PC-3 (cell line): Measurements from ENCODE around the gene PANK4. TPM values are rescaled to one million over a fixed set of nuclear protein-coding genes. Genes with fewer than 3 reads are reported as not detected.
A peak's percentile ranks its signal among the peaks of the same experiment; 100 is the strongest.

Experiments used
- ATAC-seq: fragments of 200-7000 bp; cut with Tn5 transposase; 2 replicates; pipeline ENCODE4 v1.9.1; 2020; ENCODE audit warnings: mild to moderate bottlenecking, moderate library complexity
- BruUV-seq: library from RNA; stranded (reverse); fragments of 400-500 nt; replicated peaks from 2 replicates; lab custom pipeline; 2021; lab: Mats Ljungman, UMichigan
- CTCF ChIA-PET: fragments of 300-600 bp; sonication (Branson Sonifier 250); formaldehyde crosslinking; loops from one replicate; lab custom pipeline; 2022; ENCODE audit warnings: antibody characterized with exemption; lab: Charles Lee
- POLR2A ChIA-PET: fragments of 300-600 bp; sonication (Branson Sonifier 250); formaldehyde crosslinking; loops from one replicate; lab custom pipeline; 2022; ENCODE audit warnings: antibody characterized with exemption; ENCODE audit not compliant: unreplicated experiment; lab: Charles Lee
- DNase-seq: peaks from one replicate; pipeline ENCODE4 v3.0.0-alpha.2; 2015
- H2AFZ ChIP-seq: fragments of 300-600 bp; sonication (generic); 2 replicates; pipeline ENCODE4 v1.6.0; 2016; ENCODE audit warnings: antibody characterized with exemption, low read length
- H3F3A ChIP-seq: fragments of 300-600 bp; sonication (generic); one replicate; pipeline ENCODE4 v1.6.0; 2017; ENCODE audit warnings: antibody characterized with exemption, low read length, control low read depth, mild to moderate bottlenecking; ENCODE audit not compliant: unreplicated experiment
- H3K27ac ChIP-seq: fragments of 300-600 bp; sonication (generic); 2 replicates; pipeline ENCODE4 v1.5.1; 2016; ENCODE audit warnings: mild to moderate bottlenecking, low read length
- H3K27me3 ChIP-seq: fragments of 300-600 bp; sonication (generic); 2 replicates; pipeline ENCODE4 v1.6.1; 2016; ENCODE audit warnings: low read length, mixed read lengths
- H3K36me3 ChIP-seq: fragments of 300-600 bp; sonication (generic); 2 replicates; pipeline ENCODE4 v1.6.1; 2016; ENCODE audit warnings: low read depth, mixed run types, low read length, mixed read lengths
- H3K4me1 ChIP-seq: fragments of 300-600 bp; sonication (generic); 2 replicates; pipeline ENCODE4 v1.5.1; 2016; ENCODE audit warnings: low read length; ENCODE audit not compliant: insufficient read depth
- H3K4me2 ChIP-seq: fragments of 300-600 bp; sonication (generic); 2 replicates; pipeline ENCODE4 v1.6.0; 2016; ENCODE audit warnings: low read length
- H3K4me3 ChIP-seq: fragments of 300-600 bp; sonication (generic); 2 replicates; pipeline ENCODE4 v1.5.1; 2016; ENCODE audit warnings: mild to moderate bottlenecking, low read length, mixed read lengths
- H3K79me2 ChIP-seq: fragments of 300-600 bp; sonication (generic); 2 replicates; pipeline ENCODE4 v1.6.1; 2017; ENCODE audit warnings: low read length, mixed read lengths
- H3K9ac ChIP-seq: fragments of 300-600 bp; sonication (generic); 2 replicates; pipeline ENCODE4 v1.6.0; 2016; ENCODE audit warnings: mild to moderate bottlenecking, low read length
- H3K9me2 ChIP-seq: fragments of 300-600 bp; sonication (generic); replicated peaks from 2 replicates; pipeline ENCODE4 v1.6.1; 2016; ENCODE audit warnings: mixed run types, low read length, mixed read lengths
- H3K9me3 ChIP-seq: fragments of 300-600 bp; sonication (generic); 2 replicates; pipeline ENCODE4 v1.6.1; 2016; ENCODE audit warnings: low read length, mixed read lengths
- H4K20me1 ChIP-seq: fragments of 300-600 bp; sonication (generic); 2 replicates; pipeline ENCODE4 v1.6.1; 2016; ENCODE audit warnings: low read length, mixed read lengths
- EZH2 ChIP-seq: fragments of 300-600 bp; sonication (generic); IDR thresholded peaks from one replicate; pipeline ENCODE4 v1.6.1; 2017; ENCODE audit warnings: antibody characterized with exemption, mild to moderate bottlenecking, low read length; ENCODE audit not compliant: unreplicated experiment
- EZH2phosphoT487 ChIP-seq: fragments of 300-600 bp; sonication (generic); IDR thresholded peaks from 2 replicates; pipeline ENCODE4 v1.6.1; 2018; ENCODE audit warnings: mild to moderate bottlenecking, antibody characterized with exemption, low read length, borderline replicate concordance
- intact Hi-C: fragments of 100-400 bp; cut with micrococcal nuclease; formaldehyde crosslinking; loops from 2 replicates; pipeline ENCODE4 v1.9.0; 2023
- total RNA-seq: library from RNA; depleted of rRNA; stranded (reverse); fragments of >200 nt; gene quantifications from 2 replicates; pipeline ENCODE4 v1.2.3, GENCODE V29; 2014
- TF ChIP-seq, protein P1 (sequence below): fragments of 300-600 bp; sonication (generic); conservative IDR thresholded peaks from 2 replicates; pipeline ENCODE4 v1.5.1; 2017; ENCODE audit warnings: antibody characterized with exemption, low read depth, mild to moderate bottlenecking, low read length

The PANK4 gene
- total RNA-seq, 1 experiment from 2014 or later = 69.4 TPM

DNA sequence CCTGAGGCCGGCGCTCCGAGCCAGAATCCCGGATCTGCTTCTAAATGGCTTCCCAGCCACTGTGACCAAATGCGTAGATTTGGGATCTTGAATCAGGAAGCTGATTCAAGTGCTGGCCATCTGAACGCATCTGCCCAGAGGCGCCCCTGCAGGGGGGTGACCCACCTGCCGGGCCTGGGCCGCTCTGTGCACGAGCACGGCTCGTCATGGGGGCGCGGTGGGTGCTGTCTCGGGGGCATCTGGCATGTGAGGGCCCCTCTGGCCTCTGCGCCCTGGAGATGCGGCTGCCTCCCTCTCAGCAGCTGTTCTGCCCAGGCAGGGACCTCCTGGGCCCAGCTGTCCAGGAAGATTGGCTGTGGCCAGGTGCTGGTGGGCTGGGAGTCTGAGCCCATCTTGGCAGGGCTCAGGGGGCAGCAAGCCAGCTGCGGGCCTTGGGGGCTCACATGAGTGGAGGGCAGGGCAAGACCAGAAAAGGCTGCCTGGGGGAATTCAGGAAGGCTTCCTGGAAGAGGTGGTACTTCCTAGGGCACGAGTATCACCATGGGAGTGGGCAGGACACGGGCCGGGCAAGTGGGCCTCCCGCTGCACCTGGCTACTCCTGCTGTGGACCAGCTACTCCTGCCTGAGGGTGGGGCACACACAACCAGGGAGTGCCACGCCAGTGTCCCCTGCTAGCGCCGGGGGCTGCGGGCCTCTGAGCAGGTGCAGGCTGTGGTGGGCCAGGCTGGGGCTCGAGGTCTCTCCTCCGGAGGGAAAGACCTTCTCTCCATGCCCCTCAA is 25.2 kb downstream of the PANK4 start:
- Histone ChIP-seq H3K27me3 (no peaks in the 10 kb centered on the region), H3K36me3 (no peaks in the 10 kb centered on the region), H3K79me2 (no peaks in the 10 kb centered on the region), H2AFZ (no peak overlapping the region), H3K4me1 (peaks cover 10% of the 10 kb centered on the region), H4K20me1 (no peaks in the 10 kb centered on the region), H3K9ac (no peak overlapping the region), H3K4me3 (no peak overlapping the region), H3K9me3 (no peaks in the 10 kb centered on the region), H3K27ac (no peak overlapping the region), H3F3A (no peaks in the 10 kb centered on the region), H3K9me2 (no peaks in the 10 kb centered on the region), H3K4me2 (no peak overlapping the region)
- no TSS peak for BruUV-seq
- TF ChIP-seq EZH2 (no peak), EZH2phosphoT487 (no peak)
- TF ChIP-seq, protein P1, sequence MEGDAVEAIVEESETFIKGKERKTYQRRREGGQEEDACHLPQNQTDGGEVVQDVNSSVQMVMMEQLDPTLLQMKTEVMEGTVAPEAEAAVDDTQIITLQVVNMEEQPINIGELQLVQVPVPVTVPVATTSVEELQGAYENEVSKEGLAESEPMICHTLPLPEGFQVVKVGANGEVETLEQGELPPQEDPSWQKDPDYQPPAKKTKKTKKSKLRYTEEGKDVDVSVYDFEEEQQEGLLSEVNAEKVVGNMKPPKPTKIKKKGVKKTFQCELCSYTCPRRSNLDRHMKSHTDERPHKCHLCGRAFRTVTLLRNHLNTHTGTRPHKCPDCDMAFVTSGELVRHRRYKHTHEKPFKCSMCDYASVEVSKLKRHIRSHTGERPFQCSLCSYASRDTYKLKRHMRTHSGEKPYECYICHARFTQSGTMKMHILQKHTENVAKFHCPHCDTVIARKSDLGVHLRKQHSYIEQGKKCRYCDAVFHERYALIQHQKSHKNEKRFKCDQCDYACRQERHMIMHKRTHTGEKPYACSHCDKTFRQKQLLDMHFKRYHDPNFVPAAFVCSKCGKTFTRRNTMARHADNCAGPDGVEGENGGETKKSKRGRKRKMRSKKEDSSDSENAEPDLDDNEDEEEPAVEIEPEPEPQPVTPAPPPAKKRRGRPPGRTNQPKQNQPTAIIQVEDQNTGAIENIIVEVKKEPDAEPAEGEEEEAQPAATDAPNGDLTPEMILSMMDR = no peak
- ChIA-PET POLR2A (no interaction called here), CTCF (no interaction called here)
- no peak for DNase-seq
- intact Hi-C loops = no loop called here
- no peak for ATAC-seq

DNA sequence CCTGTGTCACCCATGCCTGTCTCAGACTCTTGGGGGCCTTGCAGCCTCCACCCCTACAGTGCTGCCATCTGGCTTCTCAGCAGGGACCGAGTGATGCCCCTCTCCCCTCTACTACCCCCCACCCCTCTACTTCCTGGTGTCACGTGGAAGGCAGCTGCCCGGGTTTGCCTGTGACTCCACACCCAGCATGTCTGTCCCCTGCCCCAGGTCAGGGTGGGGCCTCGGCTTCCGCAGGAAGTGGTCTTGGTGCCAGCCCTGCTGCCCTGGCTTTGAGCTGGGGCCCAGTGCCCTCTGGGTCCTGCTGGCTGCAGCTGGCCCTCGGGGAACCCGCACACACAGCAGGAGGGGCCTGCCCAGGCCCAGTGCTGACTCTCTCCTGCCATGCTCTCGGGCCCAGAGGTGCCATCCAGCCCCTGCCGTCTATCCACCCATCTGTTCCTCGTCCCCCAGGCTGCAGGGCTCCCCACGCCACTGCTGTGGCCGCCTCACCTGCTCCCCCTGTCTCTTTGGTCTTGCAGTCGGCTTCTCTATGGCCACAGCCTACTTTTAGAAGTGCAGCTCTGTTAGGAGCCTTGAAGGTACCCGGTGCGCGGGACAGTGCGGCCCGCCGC is 26.3 kb downstream of the PANK4 start:
- intact Hi-C loops = no loop called here
- TF ChIP-seq, protein P1 = no peak
- TF ChIP-seq EZH2 = no peak
- TF ChIP-seq EZH2phosphoT487 = no peak
- no peak overlapping the region for H3K4me3 ChIP-seq
- H3K9me2 ChIP-seq = no peaks in the 10 kb centered on the region
- POLR2A ChIA-PET = no interaction called here
- peaks cover 10% of the 10 kb centered on the region for H3K4me1 ChIP-seq
- BruUV-seq = no TSS peak
- no peak overlapping the region for H3K9ac ChIP-seq
- no peak overlapping the region for H2AFZ ChIP-seq
- CTCF ChIA-PET = no interaction called here
- H3K4me2 ChIP-seq = no peak overlapping the region
- H3K27me3 ChIP-seq = no peaks in the 10 kb centered on the region
- no peaks in the 10 kb centered on the region for H3K79me2 ChIP-seq
- DNase-seq (no peak), ATAC-seq (peak; percentile 21)
- H3K27ac ChIP-seq = no peak overlapping the region
- no peaks in the 10 kb centered on the region for H3K36me3 ChIP-seq
- H3K9me3 ChIP-seq = no peaks in the 10 kb centered on the region
- no peaks in the 10 kb centered on the region for H3F3A ChIP-seq
- no peaks in the 10 kb centered on the region for H4K20me1 ChIP-seq

DNA sequence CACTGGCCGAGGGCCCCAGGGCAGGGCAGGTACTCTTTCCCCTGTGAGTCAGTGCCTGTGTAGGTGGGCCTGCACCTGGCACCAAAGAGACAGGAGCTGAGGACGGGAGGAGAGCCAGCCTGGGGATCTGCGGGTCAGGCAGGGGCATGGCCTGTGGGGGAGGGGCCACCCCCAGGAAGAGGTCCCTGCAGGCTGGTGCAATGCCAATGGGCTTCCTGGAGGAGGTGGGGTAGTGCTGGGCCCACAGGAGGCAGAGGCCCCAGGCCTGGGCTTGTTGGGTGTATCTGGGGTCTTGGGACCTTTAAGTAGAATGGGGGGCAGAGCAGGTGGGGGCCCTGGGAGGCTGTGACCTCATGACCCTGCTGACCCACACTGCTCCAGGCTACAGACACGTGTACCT is 27.1 kb downstream of the PANK4 start:
- no peak for DNase-seq
- H3F3A ChIP-seq = no peaks in the 10 kb centered on the region
- TF ChIP-seq, protein P1 = no peak
- TF ChIP-seq EZH2phosphoT487 = no peak
- no peak for TF ChIP-seq EZH2
- H3K4me2 ChIP-seq = no peak overlapping the region
- H3K9me3 ChIP-seq = no peaks in the 10 kb centered on the region
- H3K27me3 ChIP-seq = no peaks in the 10 kb centered on the region
- ChIA-PET POLR2A (no interaction called here), CTCF (no interaction called here)
- no peak for ATAC-seq
- H4K20me1 ChIP-seq = no peaks in the 10 kb centered on the region
- H3K9ac ChIP-seq = no peak overlapping the region
- H3K36me3 ChIP-seq = no peaks in the 10 kb centered on the region
- no peak overlapping the region for H2AFZ ChIP-seq
- H3K4me1 ChIP-seq = peaks cover 18% of the 10 kb centered on the region
- H3K27ac ChIP-seq = no peak overlapping the region
- H3K9me2 ChIP-seq = no peaks in the 10 kb centered on the region
- BruUV-seq = no TSS peak
- no peaks in the 10 kb centered on the region for H3K79me2 ChIP-seq
- H3K4me3 ChIP-seq = no peak overlapping the region
- intact Hi-C loops = no loop called here
